H7 (cell line): ENCODE results near the gene TTC27. TPM values are rescaled to one million over a fixed set of nuclear protein-coding genes. Genes with fewer than 3 reads are reported as not detected.
A peak's percentile ranks its signal among the peaks of the same experiment; 100 is the strongest.

Experiments used
- DNase-seq: peaks from one replicate; pipeline ENCODE4 v3.0.0; 2012
- H3K27me3 ChIP-seq: 2 replicates; pipeline ENCODE4 v1.6.0; 2011; ENCODE audit warnings: mild to moderate bottlenecking, low read length; ENCODE audit not compliant: control insufficient read depth, insufficient read depth
- H3K36me3 ChIP-seq: replicated peaks from 2 replicates; pipeline ENCODE4 v1.5.1; 2011; ENCODE audit warnings: low read length; ENCODE audit not compliant: control insufficient read depth, insufficient read depth
- H3K4me3 ChIP-seq: 2 replicates; pipeline ENCODE4 v1.5.1; 2011; ENCODE audit warnings: low read depth, mild to moderate bottlenecking, control low read depth, low read length, moderate library complexity; ENCODE audit not compliant: insufficient read depth
- total RNA-seq: library from RNA; depleted of rRNA; stranded (reverse); fragments of >200 nt; shearing (Covaris generic); gene quantifications from 2 replicates; pipeline ENCODE4 v1.2.3, GENCODE V29; 2014

Gene TTC27
- total RNA-seq, 1 experiment from 2014 or later = 20.3 TPM

DNA sequence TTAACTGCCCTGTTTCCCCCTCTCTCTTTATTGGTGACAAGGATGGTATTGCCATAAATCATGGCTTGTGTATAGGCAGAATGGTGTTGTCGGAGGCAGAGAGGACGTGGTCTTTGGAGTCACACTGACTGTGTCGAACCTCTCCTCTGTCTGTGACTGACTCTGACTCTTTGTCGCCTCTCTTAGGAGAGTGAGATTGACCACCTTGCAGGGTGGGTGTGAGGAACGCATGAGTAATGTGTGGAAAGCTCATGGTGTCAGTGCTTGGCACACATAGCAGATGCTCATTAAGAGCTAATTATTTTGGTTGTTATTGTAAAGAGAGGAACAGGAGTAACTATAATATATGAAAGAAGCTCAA, 145.6 kb downstream of the TTC27 start:
- no peak for DNase-seq

DNA sequence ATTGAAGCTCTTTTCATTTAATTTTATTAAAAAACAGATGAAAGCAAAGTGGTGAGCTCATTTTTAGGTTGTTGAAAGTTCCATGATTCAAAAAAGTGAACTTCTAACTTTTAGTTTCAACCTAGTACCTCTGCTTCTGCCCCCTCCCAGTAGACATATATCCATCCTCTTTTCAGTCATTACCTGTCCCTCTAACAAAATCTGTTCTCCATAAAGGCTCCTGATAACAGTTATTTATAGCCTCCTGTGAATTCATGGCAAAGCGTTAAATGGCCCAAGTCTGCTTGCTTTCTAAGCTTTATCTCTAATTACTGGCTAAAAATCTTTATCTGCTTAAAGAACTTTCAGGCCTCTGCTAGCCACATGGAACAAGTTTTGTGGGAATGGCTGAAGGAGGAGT, 148.1 kb downstream of the TTC27 start:
- H3K4me3 ChIP-seq = no peak overlapping the region
- H3K27me3 ChIP-seq = no peaks in the 10 kb centered on the region
- no peak for DNase-seq
- no peaks in the 10 kb centered on the region for H3K36me3 ChIP-seq

More for the DNA sequence above, 145.6 kb downstream of the TTC27 start:
- H3K27me3 ChIP-seq = no peaks in the 10 kb centered on the region
- no peaks in the 10 kb centered on the region for H3K36me3 ChIP-seq
- no peak overlapping the region for H3K4me3 ChIP-seq

GRCh38 chr2:32777714-32778113, 149.9 kb downstream of the TTC27 start:
- Histone ChIP-seq H3K4me3 (no peak overlapping the region), H3K27me3 (no peaks in the 10 kb centered on the region), H3K36me3 (no peaks in the 10 kb centered on the region)
- DNase-seq = no peak

GRCh38 chr2:32780961-32781360, 153.1 kb downstream of the TTC27 start:
- Histone ChIP-seq H3K27me3 (no peaks in the 10 kb centered on the region), H3K36me3 (no peaks in the 10 kb centered on the region), H3K4me3 (no peak overlapping the region)
- DNase-seq = no peak

DNA sequence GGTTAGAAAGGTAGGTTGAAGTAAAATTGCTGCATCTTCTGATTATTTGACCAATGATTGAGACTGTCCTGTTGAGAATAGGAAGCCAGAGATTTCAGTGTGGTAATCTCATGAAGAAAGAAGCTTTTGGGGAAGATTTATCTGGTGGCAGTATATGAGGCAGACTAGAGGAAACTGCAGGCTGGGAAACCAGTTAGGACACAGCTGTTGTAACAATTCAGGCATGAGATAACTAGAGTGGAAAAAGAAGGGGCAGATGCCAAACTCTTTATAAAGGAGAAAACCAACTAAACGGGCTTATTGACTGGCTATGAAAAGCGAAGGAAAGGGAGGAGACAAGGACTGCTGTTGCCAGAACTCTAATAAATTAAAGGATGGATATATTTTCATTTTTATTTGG, 155.6 kb downstream of the TTC27 start:
- no peaks in the 10 kb centered on the region for H3K36me3 ChIP-seq
- no peak for DNase-seq

DNA sequence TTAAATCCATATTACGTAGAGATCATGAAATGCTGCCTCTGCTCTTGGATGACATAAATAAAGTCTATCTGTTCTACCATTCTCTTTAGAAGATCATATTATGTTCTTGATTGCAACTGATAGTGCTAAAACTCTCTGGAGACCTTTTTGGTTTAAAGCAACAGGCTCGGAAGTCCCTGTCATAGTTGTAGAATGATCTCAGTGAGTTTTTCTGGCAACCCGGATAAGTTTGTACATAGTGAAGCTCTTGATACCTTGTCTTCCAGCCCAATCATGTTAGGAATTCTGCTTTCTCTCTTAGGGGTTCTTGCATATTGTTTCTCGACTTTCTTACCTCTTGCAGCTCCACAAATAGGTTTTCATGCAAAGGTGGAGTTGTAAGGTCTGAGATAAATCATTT, 156.1 kb downstream of the TTC27 start:
- Histone ChIP-seq H3K4me3 (no peak overlapping the region), H3K36me3 (no peaks in the 10 kb centered on the region), H3K27me3 (no peaks in the 10 kb centered on the region)
- no peak for DNase-seq

More for the DNA sequence above, 155.6 kb downstream of the TTC27 start:
- Histone ChIP-seq H3K4me3 (no peak overlapping the region), H3K27me3 (no peaks in the 10 kb centered on the region)

DNA sequence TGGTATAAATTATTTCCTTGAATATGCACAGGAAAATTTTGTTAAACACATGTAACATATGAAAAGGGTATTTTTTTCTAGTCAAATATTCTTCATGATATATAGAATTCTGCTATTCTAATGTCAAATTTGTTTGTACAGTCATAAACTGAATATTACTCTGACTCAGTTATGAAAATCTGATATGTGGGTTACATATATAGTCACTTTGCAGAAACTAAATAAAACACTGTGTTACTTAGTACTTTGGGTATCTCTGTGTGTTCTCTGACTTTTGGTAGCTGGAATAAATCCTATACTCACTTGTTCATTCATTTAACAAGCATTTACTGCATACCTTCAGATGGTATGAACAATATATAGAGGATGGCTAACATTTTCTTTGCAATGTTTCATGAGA, 159.4 kb downstream of the TTC27 start:
- no peak for DNase-seq
- Histone ChIP-seq H3K4me3 (no peak overlapping the region), H3K36me3 (no peaks in the 10 kb centered on the region), H3K27me3 (no peaks in the 10 kb centered on the region)

DNA sequence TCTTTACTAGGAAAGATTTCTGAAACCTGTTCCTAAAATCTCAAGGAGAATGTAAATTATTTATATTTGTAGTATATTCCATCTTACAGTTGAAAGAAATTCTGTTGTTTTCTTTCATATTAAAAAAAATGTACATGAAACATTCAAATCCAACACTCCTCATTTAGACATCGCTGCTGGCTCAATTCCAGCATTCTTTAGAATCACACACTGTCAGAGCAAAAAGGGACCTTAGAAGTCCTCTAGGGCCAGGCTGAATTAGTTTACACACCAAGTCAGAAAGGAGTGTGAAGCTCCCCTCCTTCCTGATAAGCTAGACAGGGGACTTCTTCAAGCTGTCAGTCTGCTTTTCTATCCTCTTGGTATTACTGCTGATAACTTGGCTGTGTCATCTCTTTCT, 160.3 kb downstream of the TTC27 start:
- DNase-seq = no peak
- H3K27me3 ChIP-seq = no peaks in the 10 kb centered on the region
- H3K4me3 ChIP-seq = no peak overlapping the region
- H3K36me3 ChIP-seq = no peaks in the 10 kb centered on the region

DNA sequence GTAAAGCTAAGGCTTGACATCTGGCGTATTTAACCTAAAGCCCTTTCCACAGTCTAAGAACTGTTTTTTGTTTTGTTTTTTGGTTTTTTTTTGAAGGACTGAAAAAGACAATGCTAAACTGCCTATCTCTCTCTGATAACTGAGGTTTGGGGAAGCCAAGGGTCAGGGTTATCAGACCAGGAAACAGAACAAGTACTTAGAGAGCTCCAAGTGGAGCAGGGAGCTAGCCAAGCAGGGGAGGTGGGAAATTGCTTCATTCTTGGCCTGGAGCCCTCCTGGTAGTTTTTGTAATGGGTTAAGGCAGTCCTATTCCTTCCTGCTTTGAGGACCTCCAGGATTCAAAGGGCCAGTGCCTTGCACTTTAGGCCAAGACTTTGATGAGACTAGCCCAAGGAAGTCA, 164.6 kb downstream of the TTC27 start:
- no peaks in the 10 kb centered on the region for H3K36me3 ChIP-seq
- DNase-seq = no peak
- H3K4me3 ChIP-seq = no peak overlapping the region
- no peaks in the 10 kb centered on the region for H3K27me3 ChIP-seq

GRCh38 chr2:32798829-32799228, 171.0 kb downstream of the TTC27 start:
- Histone ChIP-seq H3K4me3 (no peak overlapping the region), H3K36me3 (no peaks in the 10 kb centered on the region), H3K27me3 (no peaks in the 10 kb centered on the region)
- no peak for DNase-seq

GRCh38 chr2:32801741-32802140, 173.9 kb downstream of the TTC27 start:
- no peaks in the 10 kb centered on the region for H3K27me3 ChIP-seq
- DNase-seq = no peak
- H3K4me3 ChIP-seq = no peak overlapping the region
- no peaks in the 10 kb centered on the region for H3K36me3 ChIP-seq

- H3K27me3 ChIP-seq = no peaks in the 10 kb centered on the region
- no peak overlapping the region for H3K4me3 ChIP-seq
- no peaks in the 10 kb centered on the region for H3K36me3 ChIP-seq
- DNase-seq = peak; percentile 17
Observed at GRCh38 chr2:32802877-32803276, 175.0 kb downstream of the TTC27 start.

GRCh38 chr2:32804205-32804604, 176.4 kb downstream of the TTC27 start:
- DNase-seq = no peak
- no peaks in the 10 kb centered on the region for H3K27me3 ChIP-seq

GRCh38 chr2:32805104-32806095, 177.6 kb downstream of the TTC27 start:
- Histone ChIP-seq H3K36me3 (no peaks in the 10 kb centered on the region), H3K4me3 (no peak overlapping the region), H3K27me3 (no peaks in the 10 kb centered on the region)
- no peak for DNase-seq

More at GRCh38 chr2:32804205-32804604, 176.4 kb downstream of the TTC27 start:
- Histone ChIP-seq H3K4me3 (no peak overlapping the region), H3K36me3 (no peaks in the 10 kb centered on the region)

GRCh38 chr2:32806857-32807256, 179.0 kb downstream of the TTC27 start:
- no peak for DNase-seq
- H3K27me3 ChIP-seq = no peaks in the 10 kb centered on the region
- H3K36me3 ChIP-seq = no peaks in the 10 kb centered on the region
- H3K4me3 ChIP-seq = no peak overlapping the region
